Breast epithelium (tissue), 4 donors: Measurements from ENCODE around the gene NUDT1. TPM values are rescaled to one million over a fixed set of nuclear protein-coding genes. Genes with fewer than 3 reads are reported as not detected.
"Not testable (repeated sequence)": the region's sequence is repeated elsewhere in the genome, so short reads cannot be mapped to it uniquely, and the experiment has no call there.

ENCODE experiments used
- DNase-seq, 2 donors: peaks; one replicate each; pipeline ENCODE4 v3.0.0-alpha.2; 2019; ENCODE audit warnings: low spot score in 2 of 2
- H3K27ac ChIP-seq, 2 donors: fragments of 200-600 bp; sonication (generic) in 1 of 2; one replicate each; pipeline ENCODE4 v1.5.1; 2016 to 2019; ENCODE audit warnings: mild to moderate bottlenecking in 1 of 2
- H3K27me3 ChIP-seq, 2 donors: fragments of 200-600 bp; sonication (generic) in 1 of 2; one replicate each; pipeline versions ENCODE4 v1.5.1 to v1.6.0; 2017 to 2019; ENCODE audit warnings: control low read depth in 1 of 2, mild to moderate bottlenecking in 1 of 2
- H3K36me3 ChIP-seq: fragments of 200-600 bp; one replicate; pipeline ENCODE4 v1.5.1; 2019
- H3K4me1 ChIP-seq, 2 donors: fragments of 200-600 bp; sonication (generic); one replicate each; pipeline ENCODE4 v1.5.1; 2016 to 2019; ENCODE audit warnings: control low read depth in 1 of 2
- H3K4me3 ChIP-seq, 3 donors: fragments of 200-600 bp; sonication (generic); 1 replicate in 2 of 3; 2 replicates in 1 of 3; pipeline ENCODE4 v1.5.1; 2016 to 2019; ENCODE audit warnings: mild to moderate bottlenecking in 3 of 3, moderate library complexity in 2 of 3
- H3K9me3 ChIP-seq, 2 donors: fragments of 200-600 bp; sonication (generic) in 1 of 2; one replicate each; pipeline ENCODE4 v1.5.1; 2016 to 2019; ENCODE audit warnings: control low read depth in 1 of 2
- CTCF ChIP-seq, 3 donors: fragments of 450-650 bp; IDR thresholded peaks; one replicate each; pipeline ENCODE4 v1.5.1; 2016 to 2017; ENCODE audit warnings: antibody characterized with exemption in 3 of 3, mild to moderate bottlenecking in 3 of 3, moderate library complexity in 3 of 3
- POLR2A ChIP-seq: fragments of 450-650 bp; IDR thresholded peaks from one replicate; pipeline ENCODE4 v1.6.1; 2016; ENCODE audit warnings: antibody characterized with exemption, mild to moderate bottlenecking, moderate library complexity
- POLR2AphosphoS5 ChIP-seq, 3 donors: sonication (generic); formaldehyde crosslinking; IDR thresholded peaks; one replicate each; pipeline ENCODE4 v1.6.1; 2017; ENCODE audit warnings: antibody characterized with exemption in 3 of 3
- intact Hi-C: fragments of 100-400 bp; cut with DNase I; formaldehyde crosslinking; loops from one replicate; pipeline ENCODE4 v1.15.1; 2023; ENCODE audit warnings: low total_unique reads
- total RNA-seq, 3 donors: library from RNA; depleted of rRNA; stranded (reverse); fragments of >200 nt; gene quantifications; one replicate each; pipeline ENCODE4 v1.1.0, GENCODE V29; 2016

The NUDT1 gene
- total RNA-seq, 3 donors from 2014 or later, result 13.3 to 28.5 (median 18.0) TPM

DNA sequence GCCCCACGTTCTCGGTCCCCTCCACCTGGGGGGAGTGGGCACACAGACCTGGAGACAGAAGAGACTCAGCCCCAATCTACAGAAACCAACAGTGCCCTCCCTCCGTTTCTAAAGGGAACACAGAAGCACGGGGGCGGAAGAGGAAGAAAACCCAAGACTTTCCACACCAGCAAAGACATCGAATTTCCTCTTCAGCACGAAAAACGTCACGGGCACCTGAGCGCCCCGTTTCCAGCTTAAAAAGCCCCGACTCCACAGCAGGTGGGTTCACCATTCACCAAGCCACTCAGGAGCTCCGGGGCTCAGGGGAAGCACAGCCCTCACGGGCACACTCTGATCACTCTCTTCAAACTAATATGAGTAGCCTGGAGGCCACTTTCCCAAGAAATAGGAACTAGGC is 19.6 kb downstream of the NUDT1 start:
- no peaks in the 10 kb centered on the region for H3K9me3 ChIP-seq
- H3K4me3 ChIP-seq, result no peak overlapping the region
- H3K36me3 ChIP-seq, result no peaks in the 10 kb centered on the region
- peak overlapping the region in 1 of 2 donors; percentile 14 for H3K27ac ChIP-seq
- intact Hi-C loops, result loop anchor here (5.0 kb wide), 1 partner anchor 609 kb away; no protein-coding TSS in a partner anchor
- no peaks in the 10 kb centered on the region for H3K4me1 ChIP-seq
- TF ChIP-seq POLR2AphosphoS5 (IDR thresholded peaks at IDR 0.05) (no peak), POLR2A (no peak), CTCF (IDR thresholded peaks at IDR 0.05) (no peak)
- DNase-seq, result no peak
- no peaks in the 10 kb centered on the region for H3K27me3 ChIP-seq

DNA sequence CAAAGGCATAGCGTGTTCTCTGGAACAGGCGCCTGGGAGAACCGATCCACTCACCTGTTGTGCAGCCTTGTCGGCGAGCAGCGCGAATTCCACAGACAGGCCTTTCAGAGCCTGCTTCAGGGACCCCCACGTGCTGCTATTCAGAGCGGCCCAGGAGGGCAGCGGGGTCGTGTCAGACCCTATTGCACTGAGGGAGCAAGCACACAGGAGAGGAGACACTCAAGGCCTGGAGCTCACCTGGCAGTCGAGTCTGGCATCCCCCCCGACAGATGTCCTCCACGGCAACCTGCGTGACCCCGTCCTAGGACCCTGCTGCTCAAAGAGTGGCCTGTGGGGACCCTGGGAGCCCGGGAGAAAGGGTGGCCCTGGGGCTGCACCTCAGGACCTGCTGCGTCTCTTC is 21.1 kb downstream of the NUDT1 start:
- Histone ChIP-seq H3K4me1 (no peaks in the 10 kb centered on the region), H3K36me3 (no peaks in the 10 kb centered on the region), H3K4me3 (no peak overlapping the region), H3K27ac (no peak overlapping the region), H3K9me3 (no peaks in the 10 kb centered on the region), H3K27me3 (no peaks in the 10 kb centered on the region)
- DNase-seq, result no peak
- TF ChIP-seq POLR2A (no peak), CTCF (IDR thresholded peaks at IDR 0.05) (no peak), POLR2AphosphoS5 (IDR thresholded peaks at IDR 0.05) (no peak)
- intact Hi-C loops, result loop anchor here (5.0 kb wide), 1 partner anchor 611 kb away; no protein-coding TSS in a partner anchor

DNA sequence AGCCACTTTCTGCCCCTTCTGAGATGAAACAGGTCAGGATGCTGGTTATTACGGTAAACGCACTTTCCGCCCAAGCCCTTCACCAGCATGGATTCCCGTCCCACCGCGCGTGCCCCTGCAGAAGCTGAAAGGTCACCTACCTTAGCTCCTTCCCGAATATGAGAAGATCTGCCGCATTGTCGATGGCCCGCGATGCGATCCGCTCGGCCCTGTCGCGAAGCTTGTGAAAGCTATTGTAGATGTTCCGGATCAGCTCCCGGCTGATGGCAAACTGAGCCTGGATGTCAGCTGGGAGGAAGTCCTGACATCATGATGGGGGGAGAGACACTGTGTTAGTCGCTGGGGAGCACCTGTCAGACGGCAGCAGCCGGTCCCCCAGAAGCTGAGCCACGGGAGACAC is 22.1 kb downstream of the NUDT1 start:
- DNase-seq, result no peak
- intact Hi-C loops, result loop anchor here (5.0 kb wide), 1 partner anchor 612 kb away; no protein-coding TSS in a partner anchor
- Histone ChIP-seq H3K27me3 (no peaks in the 10 kb centered on the region), H3K9me3 (no peaks in the 10 kb centered on the region), H3K36me3 (no peaks in the 10 kb centered on the region), H3K4me3 (no peak overlapping the region), H3K27ac (no peak overlapping the region), H3K4me1 (no peaks in the 10 kb centered on the region)
- no peak for TF ChIP-seq POLR2AphosphoS5 (IDR thresholded peaks at IDR 0.05)
- TF ChIP-seq CTCF (IDR thresholded peaks at IDR 0.05), result no peak
- no peak for TF ChIP-seq POLR2A

DNA sequence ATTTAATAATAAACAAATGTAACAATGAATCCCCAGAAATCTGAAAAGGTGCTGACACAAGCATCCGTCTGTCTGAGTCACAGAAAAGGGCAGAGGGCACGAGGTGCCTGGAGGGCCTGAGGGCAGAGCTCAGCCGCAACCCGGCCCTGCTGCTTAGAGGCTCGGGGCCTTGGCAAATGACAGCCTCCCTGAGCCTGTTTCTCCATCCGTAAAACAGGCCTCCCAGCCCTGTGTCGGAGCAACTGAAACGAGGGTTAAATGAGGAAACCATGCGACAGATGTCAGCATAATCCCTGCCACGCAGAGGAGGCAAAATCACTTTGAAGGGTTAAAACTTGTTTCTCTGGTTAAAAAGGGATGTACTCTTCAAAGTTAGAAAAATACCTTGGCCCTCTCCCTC is 24.9 kb downstream of the NUDT1 start:
- Histone ChIP-seq H3K27ac (peak overlapping the region in 1 of 2 donors; percentile 71), H3K36me3 (no peaks in the 10 kb centered on the region), H3K4me3 (no peak overlapping the region), H3K9me3 (no peaks in the 10 kb centered on the region), H3K27me3 (no peaks in the 10 kb centered on the region), H3K4me1 (no peaks in the 10 kb centered on the region)
- peak in 1 of 2 donors; percentile 42 for DNase-seq
- intact Hi-C loops, result no loop called here
- TF ChIP-seq CTCF (IDR thresholded peaks at IDR 0.05) (no peak), POLR2AphosphoS5 (IDR thresholded peaks at IDR 0.05) (no peak), POLR2A (no peak)

DNA sequence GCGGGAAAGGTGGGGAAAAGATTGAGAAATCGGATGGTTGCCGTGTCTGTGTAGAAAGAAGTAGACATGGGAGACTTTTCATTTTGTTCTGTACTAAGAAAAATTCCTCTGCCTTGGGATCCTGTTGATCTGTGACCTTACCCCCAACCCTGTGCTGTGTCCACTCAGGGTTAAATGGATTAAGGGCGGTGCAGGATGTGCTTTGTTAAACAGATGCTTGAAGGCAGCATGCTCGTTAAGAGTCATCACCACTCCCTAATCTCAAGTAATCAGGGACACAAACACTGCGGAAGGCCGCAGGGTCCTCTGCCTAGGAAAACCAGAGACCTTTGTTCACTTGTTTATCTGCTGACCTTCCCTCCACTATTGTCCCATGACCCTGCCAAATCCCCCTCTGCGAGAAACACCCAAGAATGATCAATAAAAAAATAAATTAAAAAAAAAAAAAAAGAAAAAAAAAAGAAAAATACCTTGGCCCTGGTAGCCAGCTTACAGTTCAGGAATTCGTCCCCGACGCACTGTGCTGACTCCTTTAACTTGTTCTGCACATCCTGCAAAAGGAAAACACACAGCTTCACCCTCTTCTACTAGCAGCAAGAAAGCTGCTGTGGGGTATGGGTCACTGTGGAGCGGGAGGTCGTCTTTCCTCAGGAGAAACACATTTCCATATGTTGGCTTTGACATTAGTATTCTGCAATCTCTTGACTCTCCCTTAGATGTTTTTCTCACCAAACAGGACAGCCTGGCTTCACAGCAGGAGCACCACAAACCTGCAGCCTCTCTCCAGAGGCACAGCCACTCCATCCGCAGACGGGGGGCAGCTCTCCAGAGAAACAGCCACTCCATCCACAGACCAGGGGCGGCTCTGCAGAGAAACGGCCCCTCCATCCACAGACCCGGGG is 27.3 kb downstream of the NUDT1 start:
- H3K9me3 ChIP-seq, intact Hi-C loops, H3K27me3 ChIP-seq, H3K36me3 ChIP-seq, H3K4me3 ChIP-seq, DNase-seq, H3K4me1 ChIP-seq: not testable (repeated sequence)
- H3K27ac ChIP-seq, result peak overlapping the region in 1 of 2 donors; percentile 52
